Endothelial cell (in vitro differentiated cells): ENCODE data around the gene TMPRSS11E. TPM values are rescaled to one million over a fixed set of nuclear protein-coding genes. Genes with fewer than 3 reads are reported as not detected.

Experiments used
- DNase-seq: peaks from one replicate; pipeline ENCODE4 v3.0.0; 2021; ENCODE audit warnings: low spot score
- H3K27ac Mint-ChIP-seq: one replicate; pipeline ENCODE4 v1.8.0; 2021; ENCODE audit warnings: mixed read lengths, inconsistent platforms; ENCODE audit not compliant: unreplicated experiment
- H3K27me3 Mint-ChIP-seq: one replicate; pipeline ENCODE4 v1.8.0; 2021; ENCODE audit warnings: mild to moderate bottlenecking, moderate library complexity, mixed read lengths, inconsistent platforms; ENCODE audit not compliant: unreplicated experiment
- H3K36me3 Mint-ChIP-seq: one replicate; pipeline ENCODE4 v1.8.0; 2021; ENCODE audit warnings: mild to moderate bottlenecking, low read depth, mixed read lengths, inconsistent platforms; ENCODE audit not compliant: unreplicated experiment
- H3K4me1 Mint-ChIP-seq: one replicate; pipeline ENCODE4 v1.8.0; 2021; ENCODE audit warnings: mild to moderate bottlenecking, mixed read lengths, inconsistent platforms; ENCODE audit not compliant: unreplicated experiment
- H3K4me3 Mint-ChIP-seq: one replicate; pipeline ENCODE4 v1.8.0; 2021; ENCODE audit warnings: mild to moderate bottlenecking, mixed read lengths, inconsistent platforms; ENCODE audit not compliant: unreplicated experiment
- H3K9me3 Mint-ChIP-seq: one replicate; pipeline ENCODE4 v1.8.0; 2021; ENCODE audit warnings: mixed read lengths, inconsistent platforms; ENCODE audit not compliant: unreplicated experiment
- total RNA-seq: library from RNA; stranded (reverse); fragmentation: NEBNext Ultra II Directional; extraction: Animal tissue kit (Norgen Biotek cat#: 25700); gene quantifications from one replicate; pipeline ENCODE4 v1.2.1, GENCODE V29; 2021; ENCODE audit not compliant: unreplicated experiment
- TF ChIP-seq, protein P1 (sequence below): fragments of 200-600 bp; sonication (generic); IDR thresholded peaks from one replicate; pipeline ENCODE4 v1.5.0; 2021; ENCODE audit warnings: antibody characterized with exemption; ENCODE audit not compliant: unreplicated experiment

Gene TMPRSS11E
- total RNA-seq, 1 donor from 2014 or later, result 1.3 TPM

DNA sequence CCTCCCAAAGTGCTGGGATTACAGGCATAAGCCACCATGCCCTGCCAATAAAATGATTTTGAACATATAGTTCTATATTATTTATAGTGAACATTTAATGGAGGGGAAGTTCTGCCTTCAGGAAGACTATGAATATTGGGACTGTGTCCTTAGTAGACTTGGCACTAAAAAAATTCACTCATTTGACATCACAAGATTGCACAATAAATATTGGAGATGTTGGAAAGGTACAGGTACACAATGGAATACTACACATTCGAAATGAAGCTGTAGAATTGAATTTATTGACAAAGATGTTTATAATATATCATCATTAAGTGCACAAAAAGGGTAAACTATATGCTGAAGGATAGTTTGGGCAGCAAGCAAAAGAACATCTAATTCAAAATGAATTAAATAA lies 13.0 kb upstream of the TMPRSS11E start:
- no peak overlapping the region for H3K27ac Mint-ChIP-seq

DNA sequence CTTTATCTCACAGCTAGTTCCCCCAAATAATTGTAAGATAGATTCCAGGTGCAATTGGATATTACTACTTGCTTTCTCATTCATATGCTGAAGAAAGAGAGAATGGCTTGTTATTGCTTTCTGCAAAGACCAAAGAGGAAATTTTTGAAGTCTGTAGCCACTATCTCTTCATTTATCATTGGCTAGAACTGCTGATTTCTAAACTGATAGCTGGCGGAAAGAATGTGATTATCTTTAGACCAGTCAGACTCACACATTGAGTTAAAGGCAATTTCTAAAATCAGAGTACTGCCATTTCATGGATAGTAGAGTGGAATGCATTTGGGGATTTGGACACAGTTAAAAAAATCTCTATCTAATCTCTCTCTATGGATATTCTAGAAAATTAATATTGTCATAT lies 12.4 kb upstream of the TMPRSS11E start:
- no peaks in the 10 kb centered on the region for H3K27me3 Mint-ChIP-seq
- no peaks in the 10 kb centered on the region for H3K36me3 Mint-ChIP-seq
- DNase-seq, result no peak
- H3K27ac Mint-ChIP-seq, result no peak overlapping the region
- H3K4me1 Mint-ChIP-seq, result peaks cover 12% of the 10 kb centered on the region
- H3K9me3 Mint-ChIP-seq, result no peaks in the 10 kb centered on the region
- no peak overlapping the region for H3K4me3 Mint-ChIP-seq
- TF ChIP-seq, protein P1, sequence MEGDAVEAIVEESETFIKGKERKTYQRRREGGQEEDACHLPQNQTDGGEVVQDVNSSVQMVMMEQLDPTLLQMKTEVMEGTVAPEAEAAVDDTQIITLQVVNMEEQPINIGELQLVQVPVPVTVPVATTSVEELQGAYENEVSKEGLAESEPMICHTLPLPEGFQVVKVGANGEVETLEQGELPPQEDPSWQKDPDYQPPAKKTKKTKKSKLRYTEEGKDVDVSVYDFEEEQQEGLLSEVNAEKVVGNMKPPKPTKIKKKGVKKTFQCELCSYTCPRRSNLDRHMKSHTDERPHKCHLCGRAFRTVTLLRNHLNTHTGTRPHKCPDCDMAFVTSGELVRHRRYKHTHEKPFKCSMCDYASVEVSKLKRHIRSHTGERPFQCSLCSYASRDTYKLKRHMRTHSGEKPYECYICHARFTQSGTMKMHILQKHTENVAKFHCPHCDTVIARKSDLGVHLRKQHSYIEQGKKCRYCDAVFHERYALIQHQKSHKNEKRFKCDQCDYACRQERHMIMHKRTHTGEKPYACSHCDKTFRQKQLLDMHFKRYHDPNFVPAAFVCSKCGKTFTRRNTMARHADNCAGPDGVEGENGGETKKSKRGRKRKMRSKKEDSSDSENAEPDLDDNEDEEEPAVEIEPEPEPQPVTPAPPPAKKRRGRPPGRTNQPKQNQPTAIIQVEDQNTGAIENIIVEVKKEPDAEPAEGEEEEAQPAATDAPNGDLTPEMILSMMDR, result no peak

More for the DNA sequence above, 13.0 kb upstream of the TMPRSS11E start:
- H3K9me3 Mint-ChIP-seq, result no peaks in the 10 kb centered on the region
- peaks cover 11% of the 10 kb centered on the region for H3K4me1 Mint-ChIP-seq
- no peak overlapping the region for H3K4me3 Mint-ChIP-seq
- no peak for DNase-seq
- H3K27me3 Mint-ChIP-seq, result no peaks in the 10 kb centered on the region
- TF ChIP-seq, protein P1, result no peak
- no peaks in the 10 kb centered on the region for H3K36me3 Mint-ChIP-seq

DNA sequence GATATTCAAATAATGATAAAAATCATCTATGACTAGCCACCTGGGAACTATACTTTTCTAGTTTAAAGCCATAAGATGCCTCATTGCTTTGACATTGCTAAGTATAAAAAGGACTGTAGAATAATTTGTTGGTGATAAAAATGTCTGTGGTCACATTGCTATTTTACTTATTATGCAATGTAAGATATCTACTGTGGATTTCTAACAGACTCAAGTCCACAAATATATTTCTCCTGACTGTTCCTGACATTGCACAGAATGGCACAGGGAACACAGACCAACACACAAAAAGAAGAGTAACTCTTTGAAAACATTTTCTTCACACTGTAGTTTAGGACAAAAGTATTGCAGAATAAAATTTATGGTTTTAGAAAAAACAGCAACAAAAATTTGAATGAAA lies 2.2 kb upstream of the TMPRSS11E start:
- TF ChIP-seq, protein P1, result no peak
- H3K27me3 Mint-ChIP-seq, result no peaks in the 10 kb centered on the region
- no peaks in the 10 kb centered on the region for H3K4me1 Mint-ChIP-seq
- H3K9me3 Mint-ChIP-seq, result no peaks in the 10 kb centered on the region
- no peak for DNase-seq
- no peak overlapping the region for H3K27ac Mint-ChIP-seq
- no peak overlapping the region for H3K4me3 Mint-ChIP-seq
- no peaks in the 10 kb centered on the region for H3K36me3 Mint-ChIP-seq

DNA sequence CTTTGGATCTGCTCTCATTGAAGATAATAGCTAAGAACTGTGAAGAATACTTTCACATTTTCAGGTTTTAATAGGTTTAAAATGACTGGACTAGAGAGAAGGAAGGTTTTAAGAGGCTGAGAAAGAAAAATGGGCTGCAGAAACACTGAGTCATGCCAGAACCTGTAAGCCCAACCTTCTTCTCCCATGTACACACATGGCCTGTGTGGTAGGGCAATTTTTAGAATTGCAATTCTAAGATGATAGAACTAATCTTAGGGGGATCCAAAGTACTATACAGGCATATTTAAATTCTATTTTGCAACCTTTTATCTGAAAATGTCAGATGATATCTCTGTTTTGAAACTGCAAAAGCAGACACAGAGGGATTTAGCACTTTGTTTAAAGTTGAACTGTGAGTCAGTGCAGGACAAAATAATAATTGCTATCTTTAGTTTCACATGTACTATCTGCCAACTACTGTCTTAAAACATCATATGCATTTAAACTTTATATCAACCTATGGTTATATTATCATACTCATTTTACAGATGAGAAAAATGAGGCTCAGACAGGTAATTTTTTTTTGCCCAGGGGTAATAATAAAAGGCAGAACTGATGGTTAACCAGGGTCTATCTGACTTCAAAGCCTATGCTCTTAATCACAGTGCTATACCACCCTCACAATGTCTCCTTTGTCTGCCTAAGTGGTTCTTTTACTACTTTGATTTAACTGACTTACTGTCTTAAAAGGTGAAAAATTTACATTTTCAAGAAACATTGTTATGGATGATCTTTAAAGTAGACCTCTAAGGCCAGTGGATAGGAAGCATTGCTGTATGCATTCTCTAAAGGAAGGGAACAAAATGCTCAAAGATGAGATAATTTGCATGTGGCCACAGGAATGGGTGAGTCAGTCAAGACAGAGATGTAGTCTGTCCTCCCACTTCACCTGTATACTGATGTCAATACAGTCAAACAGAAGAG lies 4.3 kb downstream of the TMPRSS11E start:
- DNase-seq, result no peak
- Mint-ChIP-seq H3K27ac (no peak overlapping the region), H3K36me3 (no peaks in the 10 kb centered on the region), H3K4me1 (peaks cover 2% of the 10 kb centered on the region), H3K4me3 (no peak overlapping the region), H3K9me3 (no peaks in the 10 kb centered on the region), H3K27me3 (no peaks in the 10 kb centered on the region)
- TF ChIP-seq, protein P1, result no peak

DNA sequence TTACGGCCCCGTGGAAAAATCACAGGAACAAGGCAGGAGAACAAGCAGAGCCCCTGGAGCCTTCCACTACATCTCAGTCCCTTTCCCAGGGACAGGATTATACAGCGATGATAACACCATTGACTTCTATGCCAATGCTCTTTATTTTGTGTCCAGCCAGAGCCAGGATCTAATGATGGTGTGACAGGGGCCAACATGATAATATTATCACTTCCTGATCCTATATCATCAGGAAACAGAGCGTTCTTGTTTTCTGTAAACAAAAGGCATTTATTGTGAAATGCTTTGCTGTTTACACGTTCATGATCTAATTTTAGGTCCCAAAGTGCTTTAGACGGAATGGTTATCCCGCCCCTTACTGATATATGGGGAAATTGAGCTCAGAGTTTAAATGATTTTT lies 12.8 kb downstream of the TMPRSS11E start:
- Mint-ChIP-seq H3K27me3 (peaks cover 2% of the 10 kb centered on the region), H3K27ac (peak overlapping the region; percentile 86), H3K36me3 (no peaks in the 10 kb centered on the region), H3K4me3 (no peak overlapping the region), H3K4me1 (peaks cover 19% of the 10 kb centered on the region), H3K9me3 (no peaks in the 10 kb centered on the region)
- TF ChIP-seq, protein P1, result no peak
- DNase-seq, result no peak
